ENCODE results near the gene TMEM88.

DNA sequence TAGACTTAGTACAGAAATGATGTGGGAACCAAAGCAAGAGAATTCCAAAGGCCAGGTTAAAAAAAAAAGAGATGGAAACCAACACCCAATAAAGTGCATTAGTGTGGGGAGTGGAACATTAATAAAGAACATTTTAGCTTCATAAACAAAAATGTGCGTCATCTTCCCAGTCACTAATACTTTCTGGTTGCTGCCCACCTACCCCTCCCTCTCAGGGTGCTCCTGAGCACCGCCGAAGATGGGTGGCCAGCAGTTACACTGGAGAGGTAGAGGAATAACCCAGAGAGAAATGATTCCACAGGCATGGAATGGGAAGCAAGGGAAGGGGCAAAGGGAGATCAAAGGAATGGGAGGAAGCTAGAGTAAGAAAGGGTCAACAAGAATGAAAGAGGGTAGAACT lies 27.8 kb downstream of the TMEM88 start:
- TF ChIP-seq POLR2AphosphoS5 (IDR thresholded peaks at IDR 0.05; ENCODE audit: low read depth, low read length), result no peak
- TF ChIP-seq, protein P1, sequence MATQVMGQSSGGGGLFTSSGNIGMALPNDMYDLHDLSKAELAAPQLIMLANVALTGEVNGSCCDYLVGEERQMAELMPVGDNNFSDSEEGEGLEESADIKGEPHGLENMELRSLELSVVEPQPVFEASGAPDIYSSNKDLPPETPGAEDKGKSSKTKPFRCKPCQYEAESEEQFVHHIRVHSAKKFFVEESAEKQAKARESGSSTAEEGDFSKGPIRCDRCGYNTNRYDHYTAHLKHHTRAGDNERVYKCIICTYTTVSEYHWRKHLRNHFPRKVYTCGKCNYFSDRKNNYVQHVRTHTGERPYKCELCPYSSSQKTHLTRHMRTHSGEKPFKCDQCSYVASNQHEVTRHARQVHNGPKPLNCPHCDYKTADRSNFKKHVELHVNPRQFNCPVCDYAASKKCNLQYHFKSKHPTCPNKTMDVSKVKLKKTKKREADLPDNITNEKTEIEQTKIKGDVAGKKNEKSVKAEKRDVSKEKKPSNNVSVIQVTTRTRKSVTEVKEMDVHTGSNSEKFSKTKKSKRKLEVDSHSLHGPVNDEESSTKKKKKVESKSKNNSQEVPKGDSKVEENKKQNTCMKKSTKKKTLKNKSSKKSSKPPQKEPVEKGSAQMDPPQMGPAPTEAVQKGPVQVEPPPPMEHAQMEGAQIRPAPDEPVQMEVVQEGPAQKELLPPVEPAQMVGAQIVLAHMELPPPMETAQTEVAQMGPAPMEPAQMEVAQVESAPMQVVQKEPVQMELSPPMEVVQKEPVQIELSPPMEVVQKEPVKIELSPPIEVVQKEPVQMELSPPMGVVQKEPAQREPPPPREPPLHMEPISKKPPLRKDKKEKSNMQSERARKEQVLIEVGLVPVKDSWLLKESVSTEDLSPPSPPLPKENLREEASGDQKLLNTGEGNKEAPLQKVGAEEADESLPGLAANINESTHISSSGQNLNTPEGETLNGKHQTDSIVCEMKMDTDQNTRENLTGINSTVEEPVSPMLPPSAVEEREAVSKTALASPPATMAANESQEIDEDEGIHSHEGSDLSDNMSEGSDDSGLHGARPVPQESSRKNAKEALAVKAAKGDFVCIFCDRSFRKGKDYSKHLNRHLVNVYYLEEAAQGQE (IDR thresholded peaks at IDR 0.05; ENCODE audit: insufficient read depth in 1 of 2, low read depth in 2 of 2, low read length in 2 of 2), result no peak

All from PFSK-1 (cell line).